ENCODE results near the gene DNMT1.

Gene DNMT1

GRCh38 chr19:10120538-10121189 lies 74.1 kb downstream of the DNMT1 start:
- TF ChIP-seq CTCF (IDR thresholded peaks at IDR 0.05; ENCODE audit: borderline replicate concordance, control extremely low read depth, extremely low read depth, insufficient read depth, missing control alignments) = no peak
- in situ Hi-C loops (cut with MboI; ENCODE audit: low sequenced_read_pairs, unreplicated experiment) = no loop called here
- no peak for DNase-seq (ENCODE audit: low spot score)

- no peak for DNase-seq (ENCODE audit: low spot score)
- in situ Hi-C loops (cut with MboI; ENCODE audit: low sequenced_read_pairs, unreplicated experiment) = no loop called here
- no peak for TF ChIP-seq CTCF (IDR thresholded peaks at IDR 0.05; ENCODE audit: borderline replicate concordance, control extremely low read depth, extremely low read depth, insufficient read depth, missing control alignments)
These were observed 75.8 kb downstream of the DNMT1 start for GRCh38 chr19:10118960-10119359.

- DNase-seq (ENCODE audit: low spot score) = no peak
- in situ Hi-C loops (cut with MboI; ENCODE audit: low sequenced_read_pairs, unreplicated experiment) = no loop called here
- TF ChIP-seq CTCF (IDR thresholded peaks at IDR 0.05; ENCODE audit: borderline replicate concordance, control extremely low read depth, extremely low read depth, insufficient read depth, missing control alignments) = no peak
These were observed 77.7 kb downstream of the DNMT1 start for GRCh38 chr19:10116866-10117616.

- no peak for TF ChIP-seq CTCF (IDR thresholded peaks at IDR 0.05; ENCODE audit: borderline replicate concordance, control extremely low read depth, extremely low read depth, insufficient read depth, missing control alignments)
- DNase-seq (ENCODE audit: low spot score) = no peak
- in situ Hi-C loops (cut with MboI; ENCODE audit: low sequenced_read_pairs, unreplicated experiment) = no loop called here
These were observed 78.5 kb downstream of the DNMT1 start for GRCh38 chr19:10116085-10116865.

GRCh38 chr19:10115392-10116084 lies 79.2 kb downstream of the DNMT1 start:
- no peak for TF ChIP-seq CTCF (IDR thresholded peaks at IDR 0.05; ENCODE audit: borderline replicate concordance, control extremely low read depth, extremely low read depth, insufficient read depth, missing control alignments)
- in situ Hi-C loops (cut with MboI; ENCODE audit: low sequenced_read_pairs, unreplicated experiment) = no loop called here
- no peak for DNase-seq (ENCODE audit: low spot score)

Measured in GM13976 (cell line).